GM21786 (cell line): Measurements from ENCODE around the gene TENM4.
A peak's percentile ranks its signal among the peaks of the same experiment; 100 is the strongest.

Experiments
- ATAC-seq: cut with Tn5 transposase; IDR thresholded peaks from one replicate; pipeline ENCODE4 v1.9.1; 2021; ENCODE audit not compliant: unreplicated experiment

TENM4 gene

GRCh38 chr11:78801161-78801884 is 639.5 kb downstream of the TENM4 start:
- no peak for ATAC-seq

- ATAC-seq, result no peak
These were observed 640.1 kb downstream of the TENM4 start for GRCh38 chr11:78800756-78801155.

- ATAC-seq, result no peak
These were observed 640.6 kb downstream of the TENM4 start for GRCh38 chr11:78800096-78800690.

GRCh38 chr11:78798663-78799062 is 642.2 kb downstream of the TENM4 start:
- peak; percentile 80 for ATAC-seq

- ATAC-seq, result no peak
These were observed 643.3 kb downstream of the TENM4 start for GRCh38 chr11:78797559-78797958.

GRCh38 chr11:78796956-78797355 is 643.9 kb downstream of the TENM4 start:
- no peak for ATAC-seq

- no peak for ATAC-seq
These were observed 645.1 kb downstream of the TENM4 start for GRCh38 chr11:78795621-78796261.

GRCh38 chr11:78791964-78792363 is 648.9 kb downstream of the TENM4 start:
- ATAC-seq, result no peak

GRCh38 chr11:78791254-78791653 is 649.6 kb downstream of the TENM4 start:
- ATAC-seq, result no peak

- ATAC-seq, result no peak
These were observed 650.0 kb downstream of the TENM4 start for GRCh38 chr11:78790784-78791183.

- no peak for ATAC-seq
These were observed 651.5 kb downstream of the TENM4 start for GRCh38 chr11:78789375-78789774.

- ATAC-seq, result no peak
These were observed 652.3 kb downstream of the TENM4 start for GRCh38 chr11:78788533-78788932.

- ATAC-seq, result no peak
These were observed 653.1 kb downstream of the TENM4 start for GRCh38 chr11:78787696-78788095.

- ATAC-seq, result no peak
These were observed 654.1 kb downstream of the TENM4 start for GRCh38 chr11:78786746-78787145.

- ATAC-seq, result no peak
These were observed 654.7 kb downstream of the TENM4 start for GRCh38 chr11:78786086-78786485.

GRCh38 chr11:78784321-78785061 is 656.3 kb downstream of the TENM4 start:
- ATAC-seq, result no peak

GRCh38 chr11:78783846-78784245 is 657.0 kb downstream of the TENM4 start:
- ATAC-seq, result no peak

- no peak for ATAC-seq
These were observed 657.5 kb downstream of the TENM4 start for GRCh38 chr11:78783301-78783700.

GRCh38 chr11:78782725-78783124 is 658.1 kb downstream of the TENM4 start:
- no peak for ATAC-seq

GRCh38 chr11:78780889-78781288 is 659.9 kb downstream of the TENM4 start:
- ATAC-seq, result no peak

- ATAC-seq, result no peak
These were observed 667.3 kb downstream of the TENM4 start for GRCh38 chr11:78773492-78773891.

- no peak for ATAC-seq
These were observed 667.8 kb downstream of the TENM4 start for GRCh38 chr11:78773077-78773476.
